HuH-7 (cell line): ENCODE results near the gene P2RY1.

Experiments
- DNase-seq: peaks from one replicate; pipeline ENCODE4 v3.0.0; 2011; ENCODE audit warnings: low spot score

Gene P2RY1, protein sequence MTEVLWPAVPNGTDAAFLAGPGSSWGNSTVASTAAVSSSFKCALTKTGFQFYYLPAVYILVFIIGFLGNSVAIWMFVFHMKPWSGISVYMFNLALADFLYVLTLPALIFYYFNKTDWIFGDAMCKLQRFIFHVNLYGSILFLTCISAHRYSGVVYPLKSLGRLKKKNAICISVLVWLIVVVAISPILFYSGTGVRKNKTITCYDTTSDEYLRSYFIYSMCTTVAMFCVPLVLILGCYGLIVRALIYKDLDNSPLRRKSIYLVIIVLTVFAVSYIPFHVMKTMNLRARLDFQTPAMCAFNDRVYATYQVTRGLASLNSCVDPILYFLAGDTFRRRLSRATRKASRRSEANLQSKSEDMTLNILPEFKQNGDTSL

DNA sequence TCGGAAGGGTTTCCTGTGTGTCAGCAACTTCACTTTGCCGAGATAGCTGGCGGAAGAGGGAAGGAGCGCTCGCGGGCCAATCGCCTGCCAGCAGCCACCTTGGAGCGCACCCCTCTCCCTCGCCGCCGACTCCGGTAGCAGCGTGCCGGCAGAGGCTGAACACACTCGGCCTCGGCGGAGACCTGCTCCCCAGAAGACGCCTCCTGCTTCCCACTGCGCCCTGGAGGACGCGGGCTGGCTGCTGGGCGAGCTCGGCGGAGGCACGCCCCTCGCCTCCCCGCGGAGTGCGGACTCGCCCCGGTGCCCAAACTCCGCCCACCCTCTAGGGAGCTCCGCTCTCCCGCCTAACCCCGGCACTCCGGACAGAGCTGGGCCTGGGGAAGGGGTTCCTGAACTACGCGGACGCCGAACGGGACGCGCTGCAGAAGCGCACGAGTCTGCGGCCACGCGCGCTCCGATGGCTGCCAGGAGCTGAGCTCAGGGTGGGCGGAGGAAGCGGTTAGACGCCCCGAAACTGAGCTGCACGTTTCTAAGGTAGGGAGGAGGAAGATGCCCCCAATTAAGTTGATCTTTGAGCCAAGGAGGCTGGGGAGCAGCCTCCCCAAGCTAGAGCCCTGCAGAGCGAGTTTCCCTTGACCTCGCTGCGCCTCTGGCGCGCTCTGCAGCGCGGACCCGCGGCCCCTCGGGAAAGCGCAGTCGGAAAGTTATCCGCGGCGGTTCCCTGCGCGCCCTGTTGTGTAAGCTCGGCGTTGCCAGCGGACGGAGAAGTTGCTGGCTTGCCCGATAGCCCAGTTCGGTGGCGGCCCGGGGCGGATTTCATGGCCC lies at the start of gene P2RY1:
Gene P2RY1 (plus strand): TSS at position 356 of the 825 bp plus-strand sequence. CDS start 652 bp downstream, outside the sequence.
- no peak for DNase-seq

DNA sequence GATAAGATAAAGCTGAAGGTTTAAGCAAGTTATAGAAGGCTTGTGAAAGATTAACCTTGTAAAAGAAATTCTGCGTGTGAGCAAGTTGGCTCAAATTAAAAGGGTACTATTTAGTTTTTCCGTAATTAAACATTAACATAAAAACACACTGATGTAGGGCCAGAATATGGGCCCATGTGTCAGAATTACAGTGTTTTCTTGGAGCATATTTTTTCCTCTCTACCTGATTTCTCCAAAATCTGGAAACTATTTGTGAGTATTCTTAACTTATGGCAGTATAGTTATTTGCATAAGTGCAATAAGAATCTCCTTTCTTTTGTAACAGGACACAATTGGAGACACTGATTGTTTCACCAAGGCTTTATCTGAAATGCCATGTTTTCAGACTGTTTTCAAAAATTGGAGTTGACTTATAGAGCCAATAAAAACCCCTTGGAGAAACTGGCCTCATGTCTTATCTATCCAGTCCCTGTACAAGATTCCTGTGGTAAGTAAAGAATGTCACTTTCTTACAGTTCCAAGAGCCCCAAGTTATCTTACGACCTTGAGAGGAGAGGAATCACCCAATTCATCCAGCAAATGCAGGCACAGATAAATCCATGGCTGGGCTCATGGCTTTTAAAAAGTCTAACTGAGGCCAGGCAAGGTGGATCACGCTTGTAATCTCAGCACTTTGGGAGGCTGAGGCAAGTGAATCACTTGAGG lies 47.8 kb upstream of the P2RY1 start:
- DNase-seq: no peak

DNA sequence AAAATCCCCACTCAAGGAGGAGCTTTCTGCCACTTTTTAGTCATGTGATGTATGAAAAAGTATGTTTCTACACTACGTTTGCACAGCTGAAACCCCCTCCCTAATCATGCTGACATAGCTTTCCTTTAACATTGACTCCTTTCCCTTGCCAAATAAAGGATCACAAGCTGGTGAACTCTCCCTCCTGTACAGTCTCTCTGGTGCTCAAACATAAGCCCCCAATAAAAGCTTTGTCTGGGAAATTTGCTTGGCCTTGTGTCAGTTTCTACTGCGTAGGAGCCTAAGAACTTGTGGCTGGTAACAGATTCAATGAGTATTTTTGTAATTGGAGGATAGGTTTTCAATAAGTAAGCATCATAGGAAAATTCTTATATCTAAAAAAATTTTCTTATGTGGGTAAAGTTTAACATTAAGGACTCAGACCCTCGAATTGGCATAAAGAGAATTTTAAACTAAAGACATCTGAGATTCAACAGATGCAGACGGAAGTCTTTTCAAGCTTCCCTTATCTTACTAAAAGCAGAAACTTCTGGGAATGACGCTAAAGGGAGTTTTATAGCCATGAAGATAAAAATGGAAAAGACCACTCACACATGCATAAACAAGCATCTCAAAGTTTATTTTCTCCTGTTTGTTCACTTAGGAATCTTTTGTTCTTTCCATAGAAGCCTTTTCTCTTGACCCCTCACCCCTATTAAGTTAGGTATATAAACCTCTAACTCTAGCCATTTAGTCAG lies 44.1 kb upstream of the P2RY1 start:
- no peak for DNase-seq

DNA sequence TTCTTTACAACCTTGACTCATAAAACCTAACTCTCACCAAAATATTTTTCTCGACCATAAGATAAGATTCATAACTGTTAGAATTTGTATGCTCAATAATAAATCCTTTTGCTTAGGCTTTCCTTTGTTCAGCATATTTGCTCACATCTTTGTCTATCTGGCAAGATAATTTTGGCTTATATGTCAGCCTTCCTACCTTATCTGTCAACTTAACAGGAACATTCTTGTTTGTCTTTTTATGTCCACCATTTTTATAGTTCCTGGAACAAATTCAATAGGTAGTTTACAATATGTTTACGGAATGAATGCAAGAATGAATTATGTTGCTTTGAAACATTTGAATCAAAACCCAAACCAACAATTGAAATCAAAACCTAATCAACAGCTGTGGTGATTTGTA lies 41.0 kb upstream of the P2RY1 start:
- DNase-seq: no peak

GRCh38 chr3:152797751-152798432 lies 37.0 kb upstream of the P2RY1 start:
- DNase-seq: no peak

- DNase-seq: no peak
These were observed 22.8 kb upstream of the P2RY1 start for GRCh38 chr3:152811974-152812760.

DNA sequence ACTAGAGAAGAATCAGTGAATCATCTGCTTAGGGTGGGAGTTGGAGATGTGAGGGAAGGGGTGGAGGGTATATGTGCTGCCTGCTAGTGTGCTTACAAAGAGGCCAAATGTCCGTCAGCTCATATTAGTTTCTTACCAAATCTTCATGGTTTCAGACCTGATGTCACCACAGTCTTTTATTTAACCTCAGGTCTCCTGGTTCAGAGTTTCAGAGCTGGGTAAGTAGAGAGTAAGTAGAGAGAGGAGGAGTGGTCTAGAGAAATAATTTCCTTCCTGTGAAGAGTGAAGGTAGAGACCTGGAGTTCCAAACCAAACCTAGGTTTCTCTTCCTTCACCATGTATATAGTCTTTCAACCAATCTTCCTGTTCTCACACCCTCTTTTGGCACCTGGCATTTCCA lies 17.5 kb upstream of the P2RY1 start:
- no peak for DNase-seq

GRCh38 chr3:152818027-152818426 lies 16.9 kb upstream of the P2RY1 start:
- DNase-seq: no peak

DNA sequence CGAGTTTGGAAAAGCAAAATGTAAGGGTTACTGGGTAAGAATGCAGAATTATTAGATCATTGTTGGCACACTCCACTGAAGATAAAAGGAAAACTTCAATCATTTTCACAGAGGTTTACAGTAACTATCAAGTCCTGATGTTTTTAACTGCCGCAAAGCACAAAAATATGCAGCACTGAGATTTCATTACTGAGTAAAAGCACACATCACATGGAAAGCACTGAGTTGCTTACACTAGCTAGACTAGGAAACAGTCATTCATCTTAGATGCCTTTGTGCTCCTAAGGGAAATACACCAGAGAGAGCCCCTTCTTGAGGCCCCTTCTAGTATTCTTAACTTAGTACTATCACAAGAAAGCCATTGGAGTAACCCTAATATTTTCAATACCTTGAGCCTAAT lies 11.8 kb upstream of the P2RY1 start:
- no peak for DNase-seq

DNA sequence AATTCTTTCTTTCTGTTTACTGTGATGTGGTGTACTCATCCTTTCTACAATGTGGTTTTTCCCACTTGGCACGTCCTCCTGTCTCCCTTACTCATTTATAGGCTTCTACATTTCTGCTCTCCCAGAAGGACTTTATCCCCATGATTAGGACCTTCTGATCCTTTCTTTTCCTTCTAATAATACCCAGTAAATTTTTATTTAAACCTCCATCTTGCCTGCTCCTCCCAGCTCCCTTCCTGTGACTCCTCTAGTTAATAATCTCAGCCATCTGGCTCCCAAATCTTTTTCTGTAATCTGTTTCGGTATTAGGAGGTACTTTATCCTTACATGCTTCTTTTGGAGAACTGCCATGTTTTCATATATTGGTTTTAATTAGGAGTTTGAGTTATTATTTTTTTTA lies 11.2 kb upstream of the P2RY1 start:
- no peak for DNase-seq

DNA sequence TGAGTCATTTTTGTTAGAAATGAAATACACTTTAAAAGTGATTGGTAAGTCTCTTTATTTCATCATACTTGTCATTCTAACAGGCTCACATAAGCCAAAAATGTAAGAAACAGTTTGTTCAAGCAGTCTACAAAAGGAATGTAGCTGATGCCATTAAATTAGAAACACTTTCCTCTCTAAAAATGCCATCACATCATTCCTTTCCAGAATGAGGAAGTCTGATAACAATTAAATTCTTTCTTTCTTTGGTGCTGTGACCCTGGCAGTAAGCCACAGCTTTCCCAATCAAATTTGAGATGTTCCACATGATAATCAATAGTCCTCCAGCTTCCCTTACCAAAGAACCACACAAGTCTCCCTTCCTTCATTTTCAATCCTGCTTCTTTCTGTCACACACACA lies 9.4 kb upstream of the P2RY1 start:
- DNase-seq: no peak

GRCh38 chr3:152826476-152826875 lies 8.5 kb upstream of the P2RY1 start:
- no peak for DNase-seq

DNA sequence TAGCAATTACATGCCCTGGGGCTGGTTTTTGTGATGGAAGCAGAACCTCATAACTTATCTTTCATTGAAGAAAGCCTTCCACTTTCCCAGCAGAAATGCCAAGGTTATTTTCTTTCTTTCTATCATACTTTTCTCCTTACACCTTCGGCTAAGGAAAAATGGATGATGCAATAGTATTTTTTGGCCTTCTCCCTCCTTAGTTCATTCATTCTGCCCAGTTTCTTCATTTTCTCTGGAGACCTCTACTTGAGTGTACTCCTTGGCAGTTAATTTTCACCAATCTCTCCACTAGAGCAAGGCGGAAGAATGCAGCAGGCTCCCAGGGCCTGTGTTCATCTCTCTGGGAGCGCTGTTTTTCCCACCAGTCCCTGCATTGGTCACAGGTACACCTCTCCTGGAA lies 7.6 kb upstream of the P2RY1 start:
- no peak for DNase-seq

- DNase-seq: no peak
These were observed 6.7 kb upstream of the P2RY1 start for GRCh38 chr3:152828075-152828840.

DNA sequence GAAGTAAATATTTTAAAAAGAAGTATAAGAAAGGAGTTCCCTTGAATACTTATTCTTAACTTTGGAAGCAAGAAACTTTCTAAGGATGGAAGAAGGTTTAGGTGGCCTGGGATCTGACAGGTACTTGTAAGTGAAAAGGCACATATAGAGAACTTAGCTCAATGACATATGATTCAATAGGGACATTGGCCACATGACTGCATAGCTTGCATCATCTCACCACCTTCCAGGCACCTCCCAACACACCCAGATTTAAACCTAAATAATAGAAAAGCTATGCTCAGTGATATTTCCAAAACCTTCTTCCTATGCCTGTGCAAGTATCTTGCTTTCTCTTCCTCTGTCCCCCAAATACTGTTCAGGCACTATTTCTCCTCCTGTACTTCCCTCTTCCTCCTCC lies 4.7 kb upstream of the P2RY1 start:
- DNase-seq: no peak

GRCh38 chr3:152832046-152832445 lies 2.9 kb upstream of the P2RY1 start:
- DNase-seq: no peak

DNA sequence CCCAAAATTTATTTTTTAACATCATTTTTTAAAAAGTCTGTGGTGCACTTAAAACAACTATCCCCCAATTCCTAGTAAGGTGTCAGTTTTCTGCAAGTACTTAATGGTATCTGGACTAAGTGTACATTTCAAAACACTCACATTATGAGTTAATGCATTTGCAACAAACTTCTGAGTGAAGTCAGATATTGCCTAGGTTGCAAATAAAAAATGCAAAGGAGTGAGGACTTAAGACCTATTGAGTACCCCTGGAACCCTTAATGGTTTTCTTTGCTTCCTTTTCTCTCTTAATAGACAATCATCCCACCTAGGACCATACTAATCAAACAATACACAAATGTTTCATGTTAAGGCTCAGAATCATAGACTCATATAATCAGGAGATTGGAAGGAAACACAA lies 1.8 kb upstream of the P2RY1 start:
- DNase-seq: no peak

DNA sequence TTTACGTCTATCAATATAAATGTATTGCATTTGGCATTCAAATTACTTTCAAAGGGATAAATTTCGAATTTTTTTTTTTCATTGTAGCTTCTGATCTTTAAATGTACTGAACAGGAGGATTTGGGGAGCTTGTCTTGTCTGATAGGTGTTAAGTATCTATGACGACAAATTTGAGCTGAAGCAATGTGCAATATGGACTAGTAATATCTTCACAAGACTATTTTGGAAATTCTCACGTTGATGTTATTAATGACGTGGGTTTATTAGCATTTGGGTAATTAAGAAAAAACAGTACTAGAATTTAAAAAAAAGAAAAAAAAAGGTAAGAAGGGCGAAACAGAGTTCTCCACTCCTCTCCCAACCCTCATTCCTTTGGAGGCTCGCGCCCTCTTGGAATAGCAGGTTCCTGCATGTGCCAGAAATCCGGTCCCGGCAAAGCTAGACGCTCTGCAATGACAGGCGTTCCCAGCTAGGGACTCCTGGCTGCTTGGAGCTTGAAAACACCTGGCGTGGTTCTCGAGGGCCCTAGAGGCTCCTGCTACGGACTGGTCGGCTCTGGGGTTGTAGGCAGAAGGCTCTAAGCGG lies 648 bp upstream of the P2RY1 start:
- no peak for DNase-seq

DNA sequence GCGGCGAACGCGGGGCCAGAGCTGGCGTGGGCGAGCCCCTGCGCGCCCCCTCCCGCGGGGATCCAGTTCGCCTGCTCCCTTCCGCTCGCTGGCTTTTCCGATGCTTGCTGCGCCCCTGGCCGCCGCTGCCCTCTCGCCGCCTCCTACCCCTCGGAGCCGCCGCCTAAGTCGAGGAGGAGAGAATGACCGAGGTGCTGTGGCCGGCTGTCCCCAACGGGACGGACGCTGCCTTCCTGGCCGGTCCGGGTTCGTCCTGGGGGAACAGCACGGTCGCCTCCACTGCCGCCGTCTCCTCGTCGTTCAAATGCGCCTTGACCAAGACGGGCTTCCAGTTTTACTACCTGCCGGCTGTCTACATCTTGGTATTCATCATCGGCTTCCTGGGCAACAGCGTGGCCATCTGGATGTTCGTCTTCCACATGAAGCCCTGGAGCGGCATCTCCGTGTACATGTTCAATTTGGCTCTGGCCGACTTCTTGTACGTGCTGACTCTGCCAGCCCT lies 721 bp downstream of the P2RY1 start:
- no peak for DNase-seq
